HepG2 (cell line): ENCODE data around the gene LIME1. TPM values are rescaled to one million over a fixed set of nuclear protein-coding genes. Genes with fewer than 3 reads are reported as not detected.

Experiments
- ERF ChIP-seq: IDR thresholded peaks from 2 replicates; pipeline ENCODE4 v1.6.1; 2018; ENCODE audit warnings: missing biosample characterization, missing genetic modification reagents
- FOXP1 ChIP-seq, 2 experiments: fragments of 450-650 bp in 1 of 2; IDR thresholded peaks; 2 replicates each; pipeline ENCODE4 v1.6.1; 2017 to 2018; ENCODE audit warnings: antibody characterized with exemption in 1 of 2
- HNRNPH1 ChIP-seq: fragments of 200-400 bp; formaldehyde crosslinking; optimal IDR thresholded peaks from 2 replicates; pipeline ENCODE3; 2017; ENCODE audit warnings: mild to moderate bottlenecking, low read depth, low read length
- IKZF1 ChIP-seq: fragments of 450-650 bp; IDR thresholded peaks from 2 replicates; pipeline ENCODE4 v1.7.1; 2016
- PAX8 ChIP-seq: sonication (generic); formaldehyde crosslinking; IDR thresholded peaks from 2 replicates; pipeline ENCODE4 v1.8.0; 2022; ENCODE audit warnings: mild to moderate bottlenecking, missing genetic modification reagents, borderline replicate concordance
- PLRG1 ChIP-seq: fragments of 450-650 bp; conservative IDR thresholded peaks from 2 replicates; pipeline ENCODE4 v1.6.1; 2016
- PRPF4 ChIP-seq: fragments of 200-400 bp; formaldehyde crosslinking; IDR thresholded peaks from 2 replicates; pipeline ENCODE4 v1.6.1; 2016; ENCODE audit warnings: low read length, low read depth; ENCODE audit not compliant: poor library complexity, severe bottlenecking
- RAD51 ChIP-seq: fragments of 450-650 bp; IDR thresholded peaks from 2 replicates; pipeline ENCODE4 v1.6.1; 2016; ENCODE audit warnings: borderline replicate concordance
- SMAD3 ChIP-seq: sonication (generic); formaldehyde crosslinking; IDR thresholded peaks from 2 replicates; pipeline ENCODE4 v1.4.0; 2020; ENCODE audit warnings: missing genetic modification reagents
- SOX6 ChIP-seq, 2 experiments: fragments of 450-650 bp in 1 of 2; sonication (generic) in 1 of 2; formaldehyde crosslinking in 1 of 2; IDR thresholded peaks; 2 replicates each; pipeline versions ENCODE4 v1.4.0 to v1.6.1; 2017 to 2020; ENCODE audit warnings: antibody characterized with exemption in 1 of 2, mild to moderate bottlenecking in 1 of 2, missing genetic modification reagents in 1 of 2
- SP140L ChIP-seq: sonication (generic); formaldehyde crosslinking; IDR thresholded peaks from 2 replicates; pipeline ENCODE4 v1.4.0; 2020; ENCODE audit warnings: missing genetic modification reagents, borderline replicate concordance
- ZKSCAN5 ChIP-seq: sonication (generic); formaldehyde crosslinking; IDR thresholded peaks from 2 replicates; pipeline ENCODE4 v1.5.1; 2020; ENCODE audit warnings: mild to moderate bottlenecking, missing genetic modification reagents
- ZNF354B ChIP-seq: sonication (generic); formaldehyde crosslinking; IDR thresholded peaks from 2 replicates; pipeline ENCODE4 v1.8.0; 2022; ENCODE audit warnings: mild to moderate bottlenecking, missing genetic modification reagents
- ZNF552 ChIP-seq: sonication (generic); formaldehyde crosslinking; IDR thresholded peaks from 2 replicates; pipeline ENCODE4 v1.9.0; 2022; ENCODE audit warnings: missing genetic modification reagents, mild to moderate bottlenecking, borderline replicate concordance
- ZNF614 ChIP-seq: IDR thresholded peaks from 2 replicates; pipeline ENCODE4 v1.6.1; 2018; ENCODE audit warnings: missing biosample characterization, missing genetic modification reagents, inconsistent platforms, borderline replicate concordance
- ZNF616 ChIP-seq: sonication (generic); formaldehyde crosslinking; IDR thresholded peaks from 2 replicates; pipeline ENCODE4 v1.5.0; 2020; ENCODE audit warnings: low read depth, mild to moderate bottlenecking, missing genetic modification reagents
- ZNF839 ChIP-seq: sonication (generic); formaldehyde crosslinking; IDR thresholded peaks from 2 replicates; pipeline ENCODE4 v1.4.0; 2020; ENCODE audit warnings: missing genetic modification reagents, mild to moderate bottlenecking, borderline replicate concordance
- polyA plus RNA-seq, 8 experiments: library from polyadenylated mRNA; depleted of rRNA in 3 of 8; stranded (reverse) in 7 of 8; unstranded in 1 of 8; fragments of >200 nt; fragmentation: Illumina TruSeq in 4 of 8; extraction: Trizol in 4 of 8; gene quantifications; 2 replicates each; pipeline versions ENCODE4 v1.2.1 to v1.2.3, GENCODE V29; 2011 to 2016; ENCODE audit warnings: low read depth in 4 of 8, missing spikeins in 1 of 8, mixed read lengths in 1 of 8; ENCODE audit not compliant: insufficient read depth in 1 of 8
- total RNA-seq, 5 experiments: library from RNA; depleted of rRNA; stranded (reverse); fragments of >200 nt; fragmentation: Illumina TruSeq; extraction: Trizol; gene quantifications; 2 replicates each; pipeline ENCODE4 v1.2.3, GENCODE V29; 2016; ENCODE audit warnings: low read depth in 1 of 5
- TF ChIP-seq, protein P1 (sequence below): sonication (generic); formaldehyde crosslinking; IDR thresholded peaks from 2 replicates; pipeline ENCODE4 v1.5.0; 2020; ENCODE audit warnings: missing genetic modification reagents
- TF ChIP-seq, protein P2 (sequence below): sonication (generic); formaldehyde crosslinking; IDR thresholded peaks from 2 replicates; pipeline ENCODE4 v1.4.0; 2020; ENCODE audit warnings: missing genetic modification reagents
- TF ChIP-seq, protein P3 (sequence below): sonication (generic); formaldehyde crosslinking; IDR thresholded peaks from 2 replicates; pipeline ENCODE4 v1.4.0; 2020; ENCODE audit warnings: missing genetic modification reagents, low read depth, mild to moderate bottlenecking, borderline replicate concordance
- TF ChIP-seq, protein P4 (sequence below): sonication (generic); formaldehyde crosslinking; IDR thresholded peaks from 2 replicates; pipeline ENCODE4 v1.5.1; 2020; ENCODE audit warnings: mild to moderate bottlenecking, missing genetic modification reagents, borderline replicate concordance
- TF ChIP-seq, protein P5 (sequence below): IDR thresholded peaks from 2 replicates; pipeline ENCODE4 v1.6.1; 2016; ENCODE audit warnings: missing genetic modification reagents, missing compliant biosample characterization

LIME1 gene
- total and polyA plus RNA-seq, 2 of the 13 experiments (the other 11 are each of a cell fraction or from before 2014, with no cell fraction given), result 13.0 to 61.5 TPM

DNA sequence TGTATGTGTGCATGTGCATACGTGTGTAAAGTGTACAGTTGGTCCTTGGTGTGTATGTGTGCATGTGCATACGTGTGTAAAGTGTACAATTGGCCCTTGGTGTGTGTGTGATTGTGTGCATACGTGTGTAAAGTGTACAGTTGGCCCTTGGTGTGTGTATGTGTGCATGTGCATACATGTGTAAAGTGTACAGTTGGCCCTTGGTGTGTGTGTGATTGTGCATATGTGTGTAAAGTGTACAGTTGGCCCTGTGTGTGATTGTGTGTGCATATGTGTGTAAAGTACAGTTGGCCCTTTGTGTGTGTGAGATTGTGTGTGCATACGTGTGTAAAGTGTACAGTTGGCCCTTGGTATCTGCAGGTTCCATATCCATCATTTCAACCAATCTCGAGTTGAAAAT lies 5.1 kb upstream of the LIME1 start (continued):
- TF ChIP-seq FOXP1 (IDR thresholded peaks at IDR 0.05) (0 out of 2 replicates have a peak, but pooled peaks have one; percentile 53), FOXP1 (CRISPR knock-in tag; IDR thresholded peaks at IDR 0.05) (no peak), SMAD3 (CRISPR knock-in tag) (no peak), ZNF354B (no peak), ERF (CRISPR knock-in tag) (no peak), ZNF614 (CRISPR knock-in tag) (no peak), IKZF1 (peak; percentile 97; the same call in 1 of the 2 replicates), SOX6 (IDR thresholded peaks at IDR 0.05) (peak; percentile 81; the same call in 1 of the 2 replicates), SOX6 (CRISPR knock-in tag; IDR thresholded peaks at IDR 0.05) (no peak), RAD51 (peak; percentile 38; the same call in 1 of the 2 replicates), ZNF552 (CRISPR knock-in tag) (no peak), ZKSCAN5 (no peak), ZNF616 (CRISPR knock-in tag) (no peak), PRPF4 (no peak), ZNF839 (CRISPR knock-in tag) (no peak), SP140L (CRISPR knock-in tag) (no peak), HNRNPH1 (no peak), PAX8 (CRISPR knock-in tag) (no peak), PLRG1 (no peak)
- TF ChIP-seq, protein P1, sequence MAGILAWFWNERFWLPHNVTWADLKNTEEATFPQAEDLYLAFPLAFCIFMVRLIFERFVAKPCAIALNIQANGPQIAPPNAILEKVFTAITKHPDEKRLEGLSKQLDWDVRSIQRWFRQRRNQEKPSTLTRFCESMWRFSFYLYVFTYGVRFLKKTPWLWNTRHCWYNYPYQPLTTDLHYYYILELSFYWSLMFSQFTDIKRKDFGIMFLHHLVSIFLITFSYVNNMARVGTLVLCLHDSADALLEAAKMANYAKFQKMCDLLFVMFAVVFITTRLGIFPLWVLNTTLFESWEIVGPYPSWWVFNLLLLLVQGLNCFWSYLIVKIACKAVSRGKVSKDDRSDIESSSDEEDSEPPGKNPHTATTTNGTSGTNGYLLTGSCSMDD (CRISPR knock-in tag), result no peak
- TF ChIP-seq, protein P2, sequence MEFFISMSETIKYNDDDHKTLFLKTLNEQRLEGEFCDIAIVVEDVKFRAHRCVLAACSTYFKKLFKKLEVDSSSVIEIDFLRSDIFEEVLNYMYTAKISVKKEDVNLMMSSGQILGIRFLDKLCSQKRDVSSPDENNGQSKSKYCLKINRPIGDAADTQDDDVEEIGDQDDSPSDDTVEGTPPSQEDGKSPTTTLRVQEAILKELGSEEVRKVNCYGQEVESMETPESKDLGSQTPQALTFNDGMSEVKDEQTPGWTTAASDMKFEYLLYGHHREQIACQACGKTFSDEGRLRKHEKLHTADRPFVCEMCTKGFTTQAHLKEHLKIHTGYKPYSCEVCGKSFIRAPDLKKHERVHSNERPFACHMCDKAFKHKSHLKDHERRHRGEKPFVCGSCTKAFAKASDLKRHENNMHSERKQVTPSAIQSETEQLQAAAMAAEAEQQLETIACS (CRISPR knock-in tag), result no peak
- TF ChIP-seq, protein P3, sequence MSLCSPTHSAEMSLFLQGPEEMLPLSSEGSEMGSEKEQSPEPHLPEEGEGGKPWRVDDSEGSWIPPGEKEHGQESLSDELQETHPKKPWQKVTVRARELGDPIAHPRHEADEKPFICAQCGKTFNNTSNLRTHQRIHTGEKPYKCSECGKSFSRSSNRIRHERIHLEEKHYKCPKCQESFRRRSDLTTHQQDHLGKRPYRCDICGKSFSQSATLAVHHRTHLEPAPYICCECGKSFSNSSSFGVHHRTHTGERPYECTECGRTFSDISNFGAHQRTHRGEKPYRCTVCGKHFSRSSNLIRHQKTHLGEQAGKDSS (CRISPR knock-in tag), result no peak
- TF ChIP-seq, protein P4, sequence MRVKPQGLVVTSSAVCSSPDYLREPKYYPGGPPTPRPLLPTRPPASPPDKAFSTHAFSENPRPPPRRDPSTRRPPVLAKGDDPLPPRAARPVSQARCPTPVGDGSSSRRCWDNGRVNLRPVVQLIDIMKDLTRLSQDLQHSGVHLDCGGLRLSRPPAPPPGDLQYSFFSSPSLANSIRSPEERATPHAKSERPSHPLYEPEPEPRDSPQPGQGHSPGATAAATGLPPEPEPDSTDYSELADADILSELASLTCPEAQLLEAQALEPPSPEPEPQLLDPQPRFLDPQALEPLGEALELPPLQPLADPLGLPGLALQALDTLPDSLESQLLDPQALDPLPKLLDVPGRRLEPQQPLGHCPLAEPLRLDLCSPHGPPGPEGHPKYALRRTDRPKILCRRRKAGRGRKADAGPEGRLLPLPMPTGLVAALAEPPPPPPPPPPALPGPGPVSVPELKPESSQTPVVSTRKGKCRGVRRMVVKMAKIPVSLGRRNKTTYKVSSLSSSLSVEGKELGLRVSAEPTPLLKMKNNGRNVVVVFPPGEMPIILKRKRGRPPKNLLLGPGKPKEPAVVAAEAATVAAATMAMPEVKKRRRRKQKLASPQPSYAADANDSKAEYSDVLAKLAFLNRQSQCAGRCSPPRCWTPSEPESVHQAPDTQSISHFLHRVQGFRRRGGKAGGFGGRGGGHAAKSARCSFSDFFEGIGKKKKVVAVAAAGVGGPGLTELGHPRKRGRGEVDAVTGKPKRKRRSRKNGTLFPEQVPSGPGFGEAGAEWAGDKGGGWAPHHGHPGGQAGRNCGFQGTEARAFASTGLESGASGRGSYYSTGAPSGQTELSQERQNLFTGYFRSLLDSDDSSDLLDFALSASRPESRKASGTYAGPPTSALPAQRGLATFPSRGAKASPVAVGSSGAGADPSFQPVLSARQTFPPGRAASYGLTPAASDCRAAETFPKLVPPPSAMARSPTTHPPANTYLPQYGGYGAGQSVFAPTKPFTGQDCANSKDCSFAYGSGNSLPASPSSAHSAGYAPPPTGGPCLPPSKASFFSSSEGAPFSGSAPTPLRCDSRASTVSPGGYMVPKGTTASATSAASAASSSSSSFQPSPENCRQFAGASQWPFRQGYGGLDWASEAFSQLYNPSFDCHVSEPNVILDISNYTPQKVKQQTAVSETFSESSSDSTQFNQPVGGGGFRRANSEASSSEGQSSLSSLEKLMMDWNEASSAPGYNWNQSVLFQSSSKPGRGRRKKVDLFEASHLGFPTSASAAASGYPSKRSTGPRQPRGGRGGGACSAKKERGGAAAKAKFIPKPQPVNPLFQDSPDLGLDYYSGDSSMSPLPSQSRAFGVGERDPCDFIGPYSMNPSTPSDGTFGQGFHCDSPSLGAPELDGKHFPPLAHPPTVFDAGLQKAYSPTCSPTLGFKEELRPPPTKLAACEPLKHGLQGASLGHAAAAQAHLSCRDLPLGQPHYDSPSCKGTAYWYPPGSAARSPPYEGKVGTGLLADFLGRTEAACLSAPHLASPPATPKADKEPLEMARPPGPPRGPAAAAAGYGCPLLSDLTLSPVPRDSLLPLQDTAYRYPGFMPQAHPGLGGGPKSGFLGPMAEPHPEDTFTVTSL (CRISPR knock-in tag), result no peak
- TF ChIP-seq, protein P5, sequence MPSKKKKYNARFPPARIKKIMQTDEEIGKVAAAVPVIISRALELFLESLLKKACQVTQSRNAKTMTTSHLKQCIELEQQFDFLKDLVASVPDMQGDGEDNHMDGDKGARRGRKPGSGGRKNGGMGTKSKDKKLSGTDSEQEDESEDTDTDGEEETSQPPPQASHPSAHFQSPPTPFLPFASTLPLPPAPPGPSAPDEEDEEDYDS, result no peak
